HCT116 (cell line): Measurements from ENCODE around the gene DAAM2. TPM values are rescaled to one million over a fixed set of nuclear protein-coding genes. Genes with fewer than 3 reads are reported as not detected.

Source experiments
- ATAC-seq: fragments of 200-7000 bp; cut with Tn5 transposase; 2 replicates; pipeline ENCODE4 v1.9.1; 2020; ENCODE audit warnings: mild to moderate bottlenecking, moderate library complexity
- BruUV-seq: library from RNA; stranded (reverse); fragments of 400-500 nt; replicated peaks from 2 replicates; lab custom pipeline; 2021; lab: Mats Ljungman, UMichigan
- CTCF ChIA-PET: fragments of 300-600 bp; sonication (Branson Sonifier 250); formaldehyde crosslinking; loops from one replicate; lab custom pipeline; 2021; ENCODE audit warnings: antibody characterized with exemption; lab: Charles Lee
- POLR2A ChIA-PET: fragments of 300-600, 350-600 bp; sonication (Branson Sonifier 250); formaldehyde crosslinking; loops from one replicate; lab custom pipeline; 2021; ENCODE audit warnings: antibody characterized with exemption; lab: Charles Lee
- RAD21 ChIA-PET, 2 experiments: fragments of 300-600 bp; sonication (Branson Sonifier 250); formaldehyde crosslinking; loops; one replicate each; lab custom pipeline; 2023; ENCODE audit warnings: low total read pairs in 2 of 2; ENCODE audit not compliant: uncharacterized antibody in 2 of 2, unreplicated experiment in 2 of 2, low non-redundant PET in 1 of 2; lab: Charles Lee
- DNase-seq: peaks from one replicate; pipeline ENCODE4 v3.0.0-alpha.2; 2010; ENCODE audit warnings: low read depth, low spot score
- H2AFZ ChIP-seq: fragments of 200-600 bp; shearing (Covaris generic), sonication (generic); 2 replicates; pipeline ENCODE4 v1.6.1; 2017; ENCODE audit warnings: low read depth, mixed run types, mixed read lengths, antibody characterized with exemption, low read length; ENCODE audit not compliant: poor library complexity, severe bottlenecking
- H3K27ac ChIP-seq: 2 replicates; pipeline ENCODE4 v1.5.1; 2012; ENCODE audit warnings: low read depth, low read length
- H3K27me3 ChIP-seq: fragments of 200-600 bp; sonication (generic); 2 replicates; pipeline ENCODE4 v1.6.1; 2016; ENCODE audit warnings: mixed run types, low read length, mixed read lengths; ENCODE audit not compliant: insufficient read depth
- H3K36me3 ChIP-seq, 2 experiments: fragments of 200-500 bp in 1 of 2; fragments of 200-600 bp in 1 of 2; sonication (Bioruptor generic) in 1 of 2; sonication (generic) in 1 of 2; 2 replicates each; pipeline versions ENCODE4 v1.5.1 to v1.6.1; 2014 to 2016; ENCODE audit warnings: low read length in 2 of 2, inconsistent platforms in 1 of 2, mixed read lengths in 1 of 2, mixed run types in 1 of 2; ENCODE audit not compliant: insufficient read depth in 2 of 2, control insufficient read depth in 1 of 2
- H3K4me1 ChIP-seq, 2 experiments: fragments of 200-600 bp in 1 of 2; sonication (generic) in 1 of 2; 2 replicates each; pipeline versions ENCODE4 v1.5.1 to v1.6.1; 2012 to 2017; ENCODE audit warnings: low read length in 2 of 2, inconsistent platforms in 1 of 2, mild to moderate bottlenecking in 1 of 2, mixed read lengths in 1 of 2, mixed run types in 1 of 2, moderate library complexity in 1 of 2; ENCODE audit not compliant: insufficient read depth in 2 of 2, control insufficient read depth in 1 of 2
- H3K4me2 ChIP-seq: fragments of 200-600 bp; sonication (generic); 2 replicates; pipeline ENCODE4 v1.6.1; 2017; ENCODE audit warnings: mixed run types, low read length, mixed read lengths
- H3K4me3 ChIP-seq, 2 experiments: fragments of 200-600 bp in 1 of 2; sonication (generic) in 1 of 2; replicated peaks in 1 of 2; 2 replicates each; pipeline ENCODE4 v1.5.1; 2011 to 2016; ENCODE audit warnings: low read length in 2 of 2, control low read depth in 1 of 2, low read depth in 1 of 2, mild to moderate bottlenecking in 1 of 2, mixed read lengths in 1 of 2, mixed run types in 1 of 2
- H3K79me2 ChIP-seq: fragments of 200-600 bp; sonication (generic); 2 replicates; pipeline ENCODE4 v1.6.1; 2017; ENCODE audit warnings: mild to moderate bottlenecking, mixed run types, low read length, moderate library complexity, mixed read lengths; ENCODE audit not compliant: insufficient read depth
- H3K9ac ChIP-seq: fragments of 200-600 bp; sonication (generic); 2 replicates; pipeline ENCODE4 v1.6.1; 2016; ENCODE audit warnings: low read length, mixed read lengths
- H3K9me2 ChIP-seq: fragments of 200-600 bp; sonication (generic), shearing (Covaris generic); 2 replicates; pipeline ENCODE4 v1.6.1; 2017; ENCODE audit warnings: mixed run types, mild to moderate bottlenecking, moderate library complexity; ENCODE audit not compliant: insufficient read depth
- H3K9me3 ChIP-seq, 2 experiments: fragments of 200-500 bp in 1 of 2; fragments of 200-600 bp in 1 of 2; sonication (Bioruptor generic) in 1 of 2; sonication (generic) in 1 of 2; 2 replicates each; pipeline ENCODE4 v1.6.1; 2014 to 2017; ENCODE audit warnings: low read length in 2 of 2, mixed read lengths in 2 of 2, inconsistent platforms in 1 of 2, low read depth in 1 of 2, mild to moderate bottlenecking in 1 of 2, mixed run types in 1 of 2, moderate library complexity in 1 of 2; ENCODE audit not compliant: control insufficient read depth in 1 of 2, insufficient read depth in 1 of 2
- H4K20me1 ChIP-seq: fragments of 200-600 bp; sonication (generic), shearing (Covaris generic); 2 replicates; pipeline ENCODE4 v1.6.1; 2017; ENCODE audit warnings: mixed run types, mild to moderate bottlenecking, moderate library complexity; ENCODE audit not compliant: insufficient read depth
- CBX3 ChIP-seq: IDR thresholded peaks from 2 replicates; pipeline ENCODE4 v1.6.1; 2012; ENCODE audit warnings: low read depth
- CEBPB ChIP-seq: IDR thresholded peaks from 2 replicates; pipeline ENCODE4 v1.6.1; 2012; ENCODE audit warnings: low read depth
- EGR1 ChIP-seq: IDR thresholded peaks from 2 replicates; pipeline ENCODE4 v1.6.1; 2012; ENCODE audit warnings: low read depth
- ELF1 ChIP-seq: IDR thresholded peaks from 2 replicates; pipeline ENCODE4 v1.6.1; 2012; ENCODE audit warnings: low read depth, borderline replicate concordance
- EZH2 ChIP-seq: fragments of 200-600 bp; sonication (generic); IDR thresholded peaks from 2 replicates; pipeline ENCODE4 v1.6.1; 2017; ENCODE audit warnings: antibody characterized with exemption, mixed run types
- FOSL1 ChIP-seq: IDR thresholded peaks from 2 replicates; pipeline ENCODE4 v1.6.1; 2012; ENCODE audit warnings: low read depth
- JUND ChIP-seq: IDR thresholded peaks from 2 replicates; pipeline ENCODE4 v1.6.1; 2012
- POLR2A ChIP-seq: IDR thresholded peaks from 2 replicates; pipeline ENCODE4 v1.7.0; 2011; ENCODE audit warnings: borderline replicate concordance; ENCODE audit not compliant: insufficient read depth, insufficient read length; ENCODE audit errors: extremely low read depth
- POLR2AphosphoS5 ChIP-seq: IDR thresholded peaks from 2 replicates; pipeline ENCODE4 v1.6.1; 2011; ENCODE audit warnings: mild to moderate bottlenecking, low read depth, low read length, moderate library complexity
- RAD21 ChIP-seq: IDR thresholded peaks from 2 replicates; pipeline ENCODE4 v1.6.1; 2012; ENCODE audit warnings: low read depth, mild to moderate bottlenecking
- SIN3A ChIP-seq: IDR thresholded peaks from 2 replicates; pipeline ENCODE4 v1.6.1; 2012; ENCODE audit warnings: low read depth
- TCF7L2 ChIP-seq: IDR thresholded peaks from 2 replicates; pipeline ENCODE4 v1.7.0; 2011; ENCODE audit warnings: borderline replicate concordance, inconsistent platforms; ENCODE audit not compliant: insufficient read depth, insufficient read length; ENCODE audit errors: extremely low read depth
- YY1 ChIP-seq: IDR thresholded peaks from 2 replicates; pipeline ENCODE4 v1.6.1; 2011; ENCODE audit warnings: low read length, low read depth, moderate library complexity, mild to moderate bottlenecking; ENCODE audit not compliant: insufficient replicate concordance; ENCODE audit errors: extremely low read depth
- ZBTB33 ChIP-seq: IDR thresholded peaks from 2 replicates; pipeline ENCODE4 v1.6.1; 2011; ENCODE audit warnings: mild to moderate bottlenecking, low read length, moderate library complexity; ENCODE audit not compliant: insufficient replicate concordance; ENCODE audit errors: extremely low read depth
- ZFX ChIP-seq: fragments of 450-650 bp; IDR thresholded peaks from 2 replicates; pipeline ENCODE4 v1.6.1; 2017
- ZNF274 ChIP-seq: fragments of 200-500 bp; sonication (Bioruptor generic); IDR thresholded peaks from 2 replicates; pipeline ENCODE4 v1.6.1; 2014; ENCODE audit warnings: mild to moderate bottlenecking, low read depth, low read length, inconsistent platforms
- intact Hi-C: fragments of 100-400 bp; cut with micrococcal nuclease; formaldehyde crosslinking; loops from 2 replicates; pipeline ENCODE4 v1.10.0; 2022
- total RNA-seq: library from RNA; stranded (reverse); gene quantifications from one replicate; pipeline ENCODE4 v1.2.1, GENCODE V29; 2021; ENCODE audit not compliant: unreplicated experiment
- TF ChIP-seq, protein P1 (sequence below), 3 experiments: fragments of 200-600 bp in 1 of 3; sonication (generic) in 1 of 3; IDR thresholded peaks in 2 of 3; conservative IDR thresholded peaks in 1 of 3; 2 replicates each; pipeline ENCODE4 v1.5.1; 2012 to 2017; ENCODE audit warnings: low read depth in 2 of 3, low read length in 2 of 3, antibody characterized with exemption in 1 of 3, borderline replicate concordance in 1 of 3, control low read depth in 1 of 3, mild to moderate bottlenecking in 1 of 3, mixed read lengths in 1 of 3, mixed run types in 1 of 3, moderate library complexity in 1 of 3; ENCODE audit not compliant: insufficient read depth in 1 of 3
- TF ChIP-seq, protein P2 (sequence below): IDR thresholded peaks from 2 replicates; pipeline ENCODE4 v1.6.1; 2012
- TF ChIP-seq, protein P3 (sequence below): IDR thresholded peaks from 2 replicates; pipeline ENCODE4 v1.6.1; 2012
- TF ChIP-seq, protein P4 (sequence below): IDR thresholded peaks from 2 replicates; pipeline ENCODE4 v1.6.1; 2012; ENCODE audit warnings: low read depth

DAAM2 gene
- total RNA-seq, 1 experiment from 2014 or later, result not detected

- CTCF ChIA-PET, result no interaction called here
- BruUV-seq, result no TSS peak
- intact Hi-C loops, result no loop called here
- POLR2A ChIA-PET, result no interaction called here
- Histone ChIP-seq H3K27me3 (peaks cover 42% of the 10 kb centered on the region), H3K9ac (no peak overlapping the region), H3K4me3 (no peak overlapping the region), H3K4me1 (no peaks in the 10 kb centered on the region), H3K9me2 (no peaks in the 10 kb centered on the region), H3K36me3 (no peaks in the 10 kb centered on the region), H3K79me2 (no peaks in the 10 kb centered on the region), H3K27ac (no peak overlapping the region), H2AFZ (no peak overlapping the region), H4K20me1 (no peaks in the 10 kb centered on the region), H3K9me3 (no peaks in the 10 kb centered on the region), H3K4me2 (no peak overlapping the region)
- RAD21 ChIA-PET, result no interaction called here
- TF ChIP-seq POLR2AphosphoS5, result no peak
- no peak for TF ChIP-seq CBX3
- no peak for TF ChIP-seq JUND
- TF ChIP-seq EGR1, result no peak
- TF ChIP-seq ZBTB33, result no peak
- TF ChIP-seq ZNF274, result no peak
- TF ChIP-seq EZH2, result no peak
- TF ChIP-seq, protein P1, sequence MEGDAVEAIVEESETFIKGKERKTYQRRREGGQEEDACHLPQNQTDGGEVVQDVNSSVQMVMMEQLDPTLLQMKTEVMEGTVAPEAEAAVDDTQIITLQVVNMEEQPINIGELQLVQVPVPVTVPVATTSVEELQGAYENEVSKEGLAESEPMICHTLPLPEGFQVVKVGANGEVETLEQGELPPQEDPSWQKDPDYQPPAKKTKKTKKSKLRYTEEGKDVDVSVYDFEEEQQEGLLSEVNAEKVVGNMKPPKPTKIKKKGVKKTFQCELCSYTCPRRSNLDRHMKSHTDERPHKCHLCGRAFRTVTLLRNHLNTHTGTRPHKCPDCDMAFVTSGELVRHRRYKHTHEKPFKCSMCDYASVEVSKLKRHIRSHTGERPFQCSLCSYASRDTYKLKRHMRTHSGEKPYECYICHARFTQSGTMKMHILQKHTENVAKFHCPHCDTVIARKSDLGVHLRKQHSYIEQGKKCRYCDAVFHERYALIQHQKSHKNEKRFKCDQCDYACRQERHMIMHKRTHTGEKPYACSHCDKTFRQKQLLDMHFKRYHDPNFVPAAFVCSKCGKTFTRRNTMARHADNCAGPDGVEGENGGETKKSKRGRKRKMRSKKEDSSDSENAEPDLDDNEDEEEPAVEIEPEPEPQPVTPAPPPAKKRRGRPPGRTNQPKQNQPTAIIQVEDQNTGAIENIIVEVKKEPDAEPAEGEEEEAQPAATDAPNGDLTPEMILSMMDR (IDR thresholded peaks at IDR 0.05 in 2 of 3, conservative IDR thresholded peaks at IDR 0.05 in 1 of 3; ENCODE audit: borderline replicate concordance in 1 of 3, insufficient read depth in 1 of 3, low read depth in 2 of 3, low read length in 2 of 3), result no peak
- no peak for TF ChIP-seq ELF1
- TF ChIP-seq, protein P2, sequence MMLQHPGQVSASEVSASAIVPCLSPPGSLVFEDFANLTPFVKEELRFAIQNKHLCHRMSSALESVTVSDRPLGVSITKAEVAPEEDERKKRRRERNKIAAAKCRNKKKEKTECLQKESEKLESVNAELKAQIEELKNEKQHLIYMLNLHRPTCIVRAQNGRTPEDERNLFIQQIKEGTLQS, result no peak
- TF ChIP-seq YY1, result no peak
- TF ChIP-seq TCF7L2, result no peak
- no peak for TF ChIP-seq RAD21
- TF ChIP-seq CEBPB, result no peak
- TF ChIP-seq FOSL1, result no peak
- no peak for TF ChIP-seq POLR2A
- TF ChIP-seq, protein P3, sequence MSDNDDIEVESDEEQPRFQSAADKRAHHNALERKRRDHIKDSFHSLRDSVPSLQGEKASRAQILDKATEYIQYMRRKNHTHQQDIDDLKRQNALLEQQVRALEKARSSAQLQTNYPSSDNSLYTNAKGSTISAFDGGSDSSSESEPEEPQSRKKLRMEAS, result no peak
- TF ChIP-seq ZFX, result no peak
- TF ChIP-seq, protein P4, sequence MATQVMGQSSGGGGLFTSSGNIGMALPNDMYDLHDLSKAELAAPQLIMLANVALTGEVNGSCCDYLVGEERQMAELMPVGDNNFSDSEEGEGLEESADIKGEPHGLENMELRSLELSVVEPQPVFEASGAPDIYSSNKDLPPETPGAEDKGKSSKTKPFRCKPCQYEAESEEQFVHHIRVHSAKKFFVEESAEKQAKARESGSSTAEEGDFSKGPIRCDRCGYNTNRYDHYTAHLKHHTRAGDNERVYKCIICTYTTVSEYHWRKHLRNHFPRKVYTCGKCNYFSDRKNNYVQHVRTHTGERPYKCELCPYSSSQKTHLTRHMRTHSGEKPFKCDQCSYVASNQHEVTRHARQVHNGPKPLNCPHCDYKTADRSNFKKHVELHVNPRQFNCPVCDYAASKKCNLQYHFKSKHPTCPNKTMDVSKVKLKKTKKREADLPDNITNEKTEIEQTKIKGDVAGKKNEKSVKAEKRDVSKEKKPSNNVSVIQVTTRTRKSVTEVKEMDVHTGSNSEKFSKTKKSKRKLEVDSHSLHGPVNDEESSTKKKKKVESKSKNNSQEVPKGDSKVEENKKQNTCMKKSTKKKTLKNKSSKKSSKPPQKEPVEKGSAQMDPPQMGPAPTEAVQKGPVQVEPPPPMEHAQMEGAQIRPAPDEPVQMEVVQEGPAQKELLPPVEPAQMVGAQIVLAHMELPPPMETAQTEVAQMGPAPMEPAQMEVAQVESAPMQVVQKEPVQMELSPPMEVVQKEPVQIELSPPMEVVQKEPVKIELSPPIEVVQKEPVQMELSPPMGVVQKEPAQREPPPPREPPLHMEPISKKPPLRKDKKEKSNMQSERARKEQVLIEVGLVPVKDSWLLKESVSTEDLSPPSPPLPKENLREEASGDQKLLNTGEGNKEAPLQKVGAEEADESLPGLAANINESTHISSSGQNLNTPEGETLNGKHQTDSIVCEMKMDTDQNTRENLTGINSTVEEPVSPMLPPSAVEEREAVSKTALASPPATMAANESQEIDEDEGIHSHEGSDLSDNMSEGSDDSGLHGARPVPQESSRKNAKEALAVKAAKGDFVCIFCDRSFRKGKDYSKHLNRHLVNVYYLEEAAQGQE, result no peak
- no peak for TF ChIP-seq SIN3A
- DNase-seq (no peak), ATAC-seq (no peak)
Observed at GRCh38 chr6:39758905-39759605, 33.1 kb upstream of the DAAM2 start.
